HG03139 (cell line): ENCODE measurements around the gene GALNT3.

Experiments used
- ATAC-seq: cut with Tn5 transposase; IDR thresholded peaks from one replicate; pipeline ENCODE4 v1.9.1; 2021; ENCODE audit not compliant: unreplicated experiment

GALNT3 gene

GRCh38 chr2:165796819-165797530 lies 2.9 kb upstream of the GALNT3 start:
- no peak for ATAC-seq

DNA sequence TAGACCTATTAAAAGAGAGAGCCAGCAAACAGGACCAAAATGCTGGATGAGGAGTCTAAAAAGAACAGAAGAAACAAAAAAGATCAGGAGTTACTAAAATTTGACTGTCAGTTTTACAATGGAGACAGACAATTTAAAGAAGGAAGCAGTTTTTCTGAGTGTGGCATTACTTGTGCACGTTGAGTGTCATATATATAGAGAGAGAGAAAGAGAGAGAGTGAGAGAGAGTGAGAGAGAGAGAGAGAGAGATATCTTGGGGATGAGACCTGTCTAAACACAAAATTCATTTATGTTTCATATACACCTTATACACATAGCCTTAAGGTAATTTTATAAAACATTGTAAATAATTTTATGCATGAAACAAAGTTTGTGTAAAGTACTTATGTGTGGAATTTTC lies 2.1 kb upstream of the GALNT3 start:
- no peak for ATAC-seq

- ATAC-seq = no peak
Observed at GRCh38 chr2:165795011-165795410, 964 bp upstream of the GALNT3 start.

GRCh38 chr2:165794536-165794928 lies 485 bp upstream of the GALNT3 start:
- peak; percentile 98 for ATAC-seq

DNA sequence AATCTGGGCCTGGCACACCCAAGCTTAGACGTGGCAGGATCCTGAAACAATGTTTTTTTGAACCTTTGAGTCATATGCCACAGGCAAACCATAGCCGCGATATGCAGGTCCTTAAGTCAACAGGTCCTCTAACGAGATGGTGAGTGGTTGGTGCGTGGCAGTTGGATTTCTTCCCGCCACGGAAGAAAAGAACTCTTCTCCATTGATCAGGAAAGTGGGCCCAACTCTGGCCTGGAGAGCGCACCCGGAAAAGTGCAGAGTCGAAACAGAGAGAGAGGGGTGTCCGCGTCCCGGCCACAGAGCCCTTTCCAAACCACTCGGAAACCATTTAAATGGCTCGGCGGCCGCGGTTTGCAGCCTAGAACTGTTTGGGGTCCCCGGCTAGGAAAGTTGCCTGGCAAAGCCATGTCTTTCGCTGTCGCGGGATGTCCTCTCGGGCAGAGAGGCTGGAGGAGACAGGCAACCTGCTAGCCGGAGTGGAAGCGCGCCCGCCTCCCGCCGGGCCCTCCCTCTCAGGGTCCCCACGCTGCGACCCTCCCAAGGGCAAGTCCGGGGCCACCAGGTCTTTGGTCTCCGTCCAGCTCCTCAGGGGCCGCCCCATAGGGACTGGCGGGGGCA lies 777 bp downstream of the GALNT3 start:
- ATAC-seq = no peak

DNA sequence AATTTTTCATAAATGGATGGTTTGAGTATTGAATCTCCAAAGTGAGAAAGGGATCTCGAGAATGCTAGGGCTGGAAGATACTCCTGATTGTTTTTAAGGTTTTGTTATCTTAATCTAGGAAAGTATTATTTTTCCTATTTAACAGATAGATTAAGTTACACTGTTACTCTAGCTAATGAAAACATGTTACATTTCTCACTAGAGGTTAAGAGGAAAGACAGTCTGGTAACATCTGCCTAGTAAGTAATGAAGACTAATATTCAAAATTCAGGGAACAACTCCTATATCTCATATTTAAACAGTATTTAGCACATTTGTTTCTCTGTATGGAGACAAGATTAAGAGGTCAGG lies 2.0 kb downstream of the GALNT3 start:
- ATAC-seq = no peak

DNA sequence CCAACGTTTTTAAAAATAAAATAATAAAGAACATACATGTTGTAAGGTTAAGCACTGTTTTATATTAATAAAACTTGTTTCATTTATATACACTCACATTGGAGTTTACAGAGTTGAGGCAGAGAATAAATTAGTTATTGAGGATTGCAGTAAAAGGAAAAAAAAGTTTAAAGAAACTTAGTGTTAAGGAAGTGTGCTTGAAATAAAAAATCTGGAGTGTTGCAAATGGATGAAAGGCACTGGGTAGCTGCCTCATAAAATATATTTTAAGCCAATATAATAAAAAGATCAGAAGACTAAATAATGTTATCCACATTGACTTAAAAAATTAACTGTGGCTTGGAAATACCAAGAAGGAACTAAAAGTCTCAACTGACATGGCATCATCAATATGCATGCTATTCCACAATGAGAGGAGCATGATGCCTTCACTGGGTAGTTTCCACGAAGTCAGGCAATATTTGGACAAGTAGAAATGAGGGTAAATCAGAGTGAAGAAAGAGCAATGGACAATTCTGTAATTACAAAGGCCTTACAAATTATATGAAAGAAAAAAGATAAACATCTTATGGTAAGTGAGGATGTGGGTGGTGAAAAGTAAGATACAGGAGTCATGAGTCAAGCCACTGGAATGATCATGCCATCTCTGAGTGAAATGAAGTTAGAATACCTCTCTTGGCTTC lies 2.5 kb downstream of the GALNT3 start:
- ATAC-seq = no peak

- ATAC-seq = no peak
Observed at GRCh38 chr2:165790466-165790865, 3.6 kb downstream of the GALNT3 start.

GRCh38 chr2:165787334-165787733 lies 6.7 kb downstream of the GALNT3 start:
- no peak for ATAC-seq

- ATAC-seq = no peak
Observed at GRCh38 chr2:165779706-165780105, 14.3 kb downstream of the GALNT3 start.

- no peak for ATAC-seq
Observed at GRCh38 chr2:165778653-165779451, 15.2 kb downstream of the GALNT3 start.

DNA sequence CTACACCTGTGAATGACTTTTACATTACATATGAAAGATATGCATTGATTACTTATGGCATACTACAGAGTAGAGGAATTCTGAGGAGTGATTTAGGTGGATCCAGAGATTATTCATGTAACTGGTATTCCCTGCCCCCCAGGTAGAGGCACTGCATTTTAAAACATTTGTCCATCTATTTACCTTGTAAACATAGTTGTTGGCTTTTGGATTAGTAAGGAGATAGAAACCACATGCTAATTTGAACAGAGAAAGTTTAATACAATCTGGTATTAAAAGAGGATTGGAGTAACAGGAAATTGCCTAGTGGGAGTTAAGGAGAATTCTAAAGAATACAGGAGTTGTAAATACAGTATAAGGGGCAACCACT lies 15.9 kb downstream of the GALNT3 start:
- ATAC-seq = no peak

DNA sequence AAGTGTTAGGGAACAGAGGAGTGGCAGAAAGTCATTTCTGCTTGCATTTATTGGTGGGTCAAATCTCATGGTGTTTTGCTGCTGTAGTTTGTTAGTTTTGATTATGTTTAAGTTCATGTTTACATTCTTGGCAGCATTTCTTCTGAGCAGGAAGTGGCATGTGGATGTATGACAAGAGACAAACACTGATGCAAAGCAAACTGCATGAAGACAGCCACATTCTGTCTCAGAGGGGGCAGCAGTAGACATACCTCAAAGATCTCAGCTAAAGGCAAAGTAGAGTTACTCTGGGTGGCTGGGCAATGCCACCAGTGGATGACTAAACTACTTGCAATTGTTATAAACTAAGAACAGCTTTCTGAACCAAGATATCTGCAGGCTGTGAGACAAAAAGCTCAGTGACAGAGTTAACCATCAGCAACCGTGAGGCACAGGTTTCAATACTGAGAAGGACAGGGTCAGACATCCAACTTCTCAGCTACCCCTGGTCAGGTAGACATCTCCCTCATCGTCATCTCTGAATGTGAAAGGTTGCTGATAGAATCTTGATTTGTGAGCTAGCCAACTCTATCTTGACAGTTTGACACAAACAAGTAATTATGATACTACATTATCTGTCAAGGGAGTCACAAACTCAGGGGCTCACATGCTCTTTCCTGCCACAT lies 16.4 kb downstream of the GALNT3 start:
- no peak for ATAC-seq

GRCh38 chr2:165776796-165777195 lies 17.3 kb downstream of the GALNT3 start:
- ATAC-seq = no peak

DNA sequence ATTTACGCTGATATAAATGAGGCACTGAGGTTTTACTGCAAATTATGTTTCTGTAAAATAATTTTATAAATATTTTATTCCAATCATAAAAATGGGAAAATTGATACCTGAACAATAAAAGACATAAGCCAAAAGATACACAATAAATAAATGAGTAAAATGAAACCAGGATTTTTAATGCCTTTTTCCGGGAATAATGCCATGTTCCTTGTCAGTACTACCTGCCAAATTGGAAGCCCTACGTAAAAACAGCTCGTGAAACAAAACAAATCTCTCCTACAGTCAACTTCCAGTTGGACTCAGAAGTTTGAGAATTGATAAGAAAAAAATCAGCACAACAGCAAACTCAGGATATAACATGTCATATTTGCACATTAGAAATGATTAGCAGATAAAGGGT lies 18.0 kb downstream of the GALNT3 start:
- no peak for ATAC-seq

- ATAC-seq = no peak
Observed at GRCh38 chr2:165773684-165774083, 20.4 kb downstream of the GALNT3 start.

DNA sequence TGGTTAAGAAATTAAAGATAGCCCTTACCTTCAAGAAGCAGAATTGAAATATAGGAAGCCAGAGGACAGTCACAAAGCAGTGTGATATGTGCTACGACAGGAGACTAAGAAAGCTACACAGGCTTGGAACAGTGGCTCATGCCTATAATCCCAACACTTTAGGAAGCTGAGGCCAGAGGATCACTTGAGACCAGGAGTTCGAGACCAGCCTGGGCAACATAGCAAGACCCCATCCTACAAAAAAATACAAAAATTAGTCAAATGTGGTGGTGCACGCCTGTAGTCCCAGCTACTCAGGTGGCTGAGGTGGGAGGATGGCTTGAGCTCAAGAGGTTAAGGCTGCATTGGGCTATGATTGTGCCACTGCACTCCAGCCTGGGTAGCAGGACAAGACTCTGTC lies 21.9 kb downstream of the GALNT3 start:
- no peak for ATAC-seq

DNA sequence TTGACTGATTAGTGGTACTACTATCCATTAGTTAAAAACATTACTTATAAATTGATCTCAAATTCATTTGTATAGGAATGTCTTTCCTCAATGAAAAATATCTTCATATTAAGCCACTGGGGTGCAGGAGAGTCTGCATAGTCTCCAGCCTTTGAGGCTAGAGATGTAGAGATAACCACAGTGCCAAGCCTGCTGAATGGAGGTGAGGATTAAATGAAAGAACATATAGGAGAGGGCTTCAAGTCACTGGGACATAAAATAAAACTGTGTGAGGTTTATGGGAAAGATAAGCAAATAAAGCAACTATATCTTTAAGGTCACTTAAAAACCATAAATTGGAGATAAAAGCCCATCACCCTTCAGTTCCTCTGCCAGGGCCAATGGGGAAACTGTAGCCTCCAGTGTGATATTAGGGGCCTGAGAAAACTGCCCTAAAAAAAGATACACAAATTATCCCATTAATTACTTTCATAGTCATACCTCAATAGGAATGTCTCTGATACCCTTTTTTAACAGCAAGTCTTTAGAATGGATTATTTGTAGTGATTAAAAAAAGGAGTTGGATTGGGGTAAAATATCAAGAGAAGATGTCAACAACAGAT lies 27.6 kb downstream of the GALNT3 start:
- ATAC-seq = no peak

- ATAC-seq = no peak
Observed at GRCh38 chr2:165762723-165763122, 31.3 kb downstream of the GALNT3 start.

- no peak for ATAC-seq
Observed at GRCh38 chr2:165757906-165758675, 36.0 kb downstream of the GALNT3 start.
